H9 (cell line): Measurements from ENCODE around the gene GIT2. TPM values are rescaled to one million over a fixed set of nuclear protein-coding genes. Genes with fewer than 3 reads are reported as not detected.

Experiments
- DNase-seq: peaks from one replicate; pipeline ENCODE4 v3.0.0-alpha.2; 2017
- H2AFZ ChIP-seq: one replicate; pipeline ENCODE4 v1.6.1; 2013; ENCODE audit warnings: mild to moderate bottlenecking, low read length, control low read depth, moderate library complexity
- H2AK5ac ChIP-seq: 2 replicates; pipeline ENCODE4 v1.6.1; 2013; ENCODE audit warnings: low read length, control low read depth, mixed read lengths; ENCODE audit not compliant: insufficient read length
- H2BK120ac ChIP-seq: one replicate; pipeline ENCODE4 v1.6.1; 2013; ENCODE audit warnings: low read depth, mild to moderate bottlenecking, low read length, control low read depth, inconsistent platforms; ENCODE audit not compliant: poor library complexity, severe bottlenecking
- H2BK12ac ChIP-seq: 2 replicates; pipeline ENCODE4 v1.6.1; 2013; ENCODE audit warnings: low read length, control low read depth, mixed read lengths, low read depth; ENCODE audit not compliant: insufficient read length
- H2BK15ac ChIP-seq: 2 replicates; pipeline ENCODE4 v1.6.1; 2013; ENCODE audit warnings: low read depth, low read length, control low read depth
- H2BK20ac ChIP-seq: one replicate; pipeline ENCODE4 v1.6.1; 2013; ENCODE audit warnings: low read depth, mild to moderate bottlenecking, low read length, control low read depth, inconsistent platforms; ENCODE audit not compliant: poor library complexity, severe bottlenecking
- H2BK5ac ChIP-seq: 2 replicates; pipeline ENCODE4 v1.6.1; 2013; ENCODE audit warnings: low read length, control low read depth, mixed read lengths; ENCODE audit not compliant: insufficient read length
- H3K14ac ChIP-seq: 2 replicates; pipeline ENCODE4 v1.6.1; 2013; ENCODE audit warnings: low read length, control low read depth; ENCODE audit not compliant: insufficient read depth
- H3K18ac ChIP-seq: 2 replicates; pipeline ENCODE4 v1.6.1; 2013; ENCODE audit warnings: low read depth, mild to moderate bottlenecking, mixed read lengths, low read length, control low read depth; ENCODE audit not compliant: insufficient read length
- H3K23ac ChIP-seq: 2 replicates; pipeline ENCODE4 v1.6.1; 2013; ENCODE audit warnings: low read length, control low read depth, mixed read lengths, low read depth; ENCODE audit not compliant: insufficient read length
- H3K23me2 ChIP-seq: 2 replicates; pipeline ENCODE4 v1.6.1; 2013; ENCODE audit warnings: low read depth, mild to moderate bottlenecking, mixed read lengths, low read length, control low read depth; ENCODE audit not compliant: insufficient read length, poor library complexity, severe bottlenecking
- H3K27ac ChIP-seq: 2 replicates; pipeline ENCODE4 v1.5.1; 2013; ENCODE audit warnings: low read length, control low read depth, mixed read lengths, low read depth; ENCODE audit not compliant: insufficient read length
- H3K27me3 ChIP-seq: 2 replicates; pipeline ENCODE4 v1.6.1; 2013; ENCODE audit warnings: low read length, control low read depth, inconsistent platforms; ENCODE audit not compliant: insufficient read depth
- H3K4ac ChIP-seq: 2 replicates; pipeline ENCODE4 v1.6.1; 2013; ENCODE audit warnings: low read depth, mild to moderate bottlenecking, control low read depth, inconsistent platforms, low read length, moderate library complexity
- H3K4me1 ChIP-seq: 2 replicates; pipeline ENCODE4 v1.6.1; 2013; ENCODE audit warnings: low read length, control low read depth, inconsistent platforms; ENCODE audit not compliant: insufficient read depth
- H3K4me2 ChIP-seq: 2 replicates; pipeline ENCODE4 v1.6.1; 2013; ENCODE audit warnings: low read length, control low read depth, mixed read lengths; ENCODE audit not compliant: insufficient read length, insufficient read depth
- H3K56ac ChIP-seq: 2 replicates; pipeline ENCODE4 v1.6.1; 2013; ENCODE audit warnings: low read depth, mild to moderate bottlenecking, mixed read lengths, low read length, control low read depth; ENCODE audit not compliant: insufficient read length
- H3K79me1 ChIP-seq: 2 replicates; pipeline ENCODE4 v1.6.1; 2013; ENCODE audit warnings: low read depth, mild to moderate bottlenecking, moderate library complexity, low read length, control low read depth, inconsistent platforms; ENCODE audit not compliant: insufficient read depth, poor library complexity, severe bottlenecking
- H3K79me2 ChIP-seq: 2 replicates; pipeline ENCODE4 v1.6.1; 2013; ENCODE audit warnings: low read length, control low read depth, inconsistent platforms; ENCODE audit not compliant: insufficient read depth
- H3K9ac ChIP-seq: 2 replicates; pipeline ENCODE4 v1.6.1; 2013; ENCODE audit warnings: low read length, control low read depth, mixed read lengths; ENCODE audit not compliant: insufficient read length; ENCODE audit errors: extremely low read depth
- H3K9me3 ChIP-seq: one replicate; pipeline ENCODE4 v1.6.1; 2013; ENCODE audit warnings: low read depth, low read length, inconsistent platforms; ENCODE audit not compliant: control insufficient read depth
- H3T11ph ChIP-seq: one replicate; pipeline ENCODE4 v1.6.1; 2013; ENCODE audit warnings: mild to moderate bottlenecking, low read length, control low read depth, inconsistent platforms
- H4K20me1 ChIP-seq: one replicate; pipeline ENCODE4 v1.6.1; 2013; ENCODE audit not compliant: control insufficient read depth, insufficient read length, insufficient read depth
- H4K5ac ChIP-seq: 2 replicates; pipeline ENCODE4 v1.6.1; 2013; ENCODE audit warnings: low read depth, mild to moderate bottlenecking, mixed read lengths, low read length, control low read depth; ENCODE audit not compliant: insufficient read length
- H4K8ac ChIP-seq: replicated peaks from 2 replicates; pipeline ENCODE4 v1.6.1; 2013; ENCODE audit warnings: low read length, control low read depth, mixed read lengths, low read depth; ENCODE audit not compliant: insufficient read length
- H4K91ac ChIP-seq: 2 replicates; pipeline ENCODE4 v1.6.1; 2013; ENCODE audit warnings: low read depth, mild to moderate bottlenecking, moderate library complexity, mixed read lengths, low read length, control low read depth; ENCODE audit not compliant: insufficient read length
- H3K27ac Mint-ChIP-seq, 3 experiments: 2 replicates in 2 of 3; 3 replicates in 1 of 3; pipeline ENCODE4 v1.8.0; 2020 to 2021; ENCODE audit warnings: mixed read lengths in 3 of 3, mild to moderate bottlenecking in 1 of 3, moderate library complexity in 1 of 3
- H3K27me3 Mint-ChIP-seq: 2 replicates; pipeline ENCODE4 v1.8.0; 2021; ENCODE audit warnings: low read depth, mild to moderate bottlenecking, moderate library complexity, mixed read lengths
- H3K36me3 Mint-ChIP-seq, 3 experiments: 2 replicates in 2 of 3; 3 replicates in 1 of 3; pipeline ENCODE4 v1.8.0; 2020 to 2021; ENCODE audit warnings: low read depth in 3 of 3, mixed read lengths in 3 of 3; ENCODE audit not compliant: insufficient read depth in 1 of 3
- H3K4me1 Mint-ChIP-seq, 2 experiments: 2 replicates each; pipeline ENCODE4 v1.8.0; 2020; ENCODE audit warnings: mixed read lengths in 2 of 2
- H3K4me3 Mint-ChIP-seq, 2 experiments: 2 replicates in 1 of 2; 3 replicates in 1 of 2; pipeline ENCODE4 v1.8.0; 2020 to 2021; ENCODE audit warnings: mild to moderate bottlenecking in 2 of 2, mixed read lengths in 2 of 2, moderate library complexity in 1 of 2
- H3K9me3 Mint-ChIP-seq, 2 experiments: 2 replicates in 1 of 2; 3 replicates in 1 of 2; pipeline ENCODE4 v1.8.0; 2020; ENCODE audit warnings: mild to moderate bottlenecking in 2 of 2, mixed read lengths in 2 of 2, moderate library complexity in 1 of 2
- WGBS: extraction: QIAGEN DNeasy Blood & Tissue Kit; methylation state at CpG from one replicate; pipeline ENCODE4 v1.1.7; 2013; ENCODE audit warnings: missing lambda C conversion rate, low lambda C conversion rate, mixed read lengths; ENCODE audit not compliant: insufficient read length; ENCODE audit errors: extremely low coverage; 5-methylcytosine and 5-hydroxymethylcytosine counted together
- total RNA-seq: library from RNA; stranded (reverse); gene quantifications from 2 replicates; pipeline ENCODE4 v1.2.1, GENCODE V29; 2021
- TF ChIP-seq, protein P1 (sequence below): fragments of 200-600 bp; sonication (generic); conservative IDR thresholded peaks from 3 replicates; pipeline ENCODE4 v1.8.0; 2021; ENCODE audit warnings: antibody characterized with exemption, mild to moderate bottlenecking

GIT2 gene
- total RNA-seq, 1 experiment from 2014 or later: 27.0 TPM

DNA sequence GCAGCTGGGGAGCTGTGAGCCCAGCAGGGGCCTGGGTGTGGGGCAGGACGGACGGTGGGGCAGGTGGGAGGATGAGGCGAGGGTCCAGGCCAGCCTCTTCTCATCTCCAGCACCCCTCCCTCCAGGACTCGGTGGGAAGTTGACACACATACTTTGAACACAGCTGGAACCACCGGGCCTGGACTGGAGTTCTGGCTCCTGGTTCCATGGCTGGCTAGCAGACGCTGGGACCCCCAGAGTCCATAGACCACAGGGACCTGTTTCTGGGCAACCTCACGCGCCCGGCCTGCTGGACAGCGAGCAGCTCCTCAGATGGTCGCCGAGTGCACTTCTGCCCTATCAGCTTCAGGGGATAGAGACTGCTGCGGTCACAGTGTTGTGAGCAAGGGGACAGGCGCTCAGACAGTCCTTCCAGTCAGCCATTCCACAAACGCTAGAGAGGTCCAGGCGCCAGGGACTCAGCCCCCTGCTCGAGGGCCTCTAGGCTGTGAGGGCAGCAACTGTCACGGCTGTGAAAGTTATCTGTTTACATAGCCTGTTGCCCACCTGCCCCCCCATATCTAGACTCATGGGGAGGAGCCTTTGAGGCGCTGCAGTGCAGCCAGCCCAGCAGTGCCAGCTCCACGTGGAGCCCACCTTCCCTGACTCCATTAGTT lies 70.9 kb downstream of the GIT2 start:
- no peak overlapping the region for H2AK5ac ChIP-seq
- no peak overlapping the region for H2BK120ac ChIP-seq
- no peak overlapping the region for H3K9ac ChIP-seq
- no peaks in the 10 kb centered on the region for H3K4me1 ChIP-seq
- no peak overlapping the region for H3K27ac ChIP-seq
- no peak for DNase-seq
- H3K27me3 ChIP-seq: no peaks in the 10 kb centered on the region
- H3K4ac ChIP-seq: no peak overlapping the region
- Mint-ChIP-seq H3K4me3 (no peak overlapping the region), H3K9me3 (no peaks in the 10 kb centered on the region; a peak in 1 of 5 replicates), H3K27me3 (no peaks in the 10 kb centered on the region; the same call in 1 of the 2 replicates), H3K36me3 (peaks cover 7 to 11% (median 8%) of the 10 kb centered on the region in 3 experiments; a peak in 5 of 7 replicates), H3K27ac (peak overlapping the region in 2 of 3 experiments; percentile 63 to 81; a peak in 2 of 7 replicates), H3K4me1 (peaks cover 0 to 6% of the 10 kb centered on the region in 2 experiments; a peak in 2 of 4 replicates)
- H3K23ac ChIP-seq: no peak overlapping the region
- no peak overlapping the region for H3T11ph ChIP-seq
- H3K4me2 ChIP-seq: no peak overlapping the region
- H2BK5ac ChIP-seq: no peak overlapping the region
- H3K18ac ChIP-seq: no peak overlapping the region
- no peaks in the 10 kb centered on the region for H3K79me1 ChIP-seq
- no peak overlapping the region for H3K14ac ChIP-seq
- no peaks in the 10 kb centered on the region for H4K20me1 ChIP-seq
- no peak overlapping the region for H4K8ac ChIP-seq
- H2BK12ac ChIP-seq: no peak overlapping the region
- no peak overlapping the region for H3K56ac ChIP-seq
- H4K5ac ChIP-seq: no peak overlapping the region
- TF ChIP-seq, protein P1, sequence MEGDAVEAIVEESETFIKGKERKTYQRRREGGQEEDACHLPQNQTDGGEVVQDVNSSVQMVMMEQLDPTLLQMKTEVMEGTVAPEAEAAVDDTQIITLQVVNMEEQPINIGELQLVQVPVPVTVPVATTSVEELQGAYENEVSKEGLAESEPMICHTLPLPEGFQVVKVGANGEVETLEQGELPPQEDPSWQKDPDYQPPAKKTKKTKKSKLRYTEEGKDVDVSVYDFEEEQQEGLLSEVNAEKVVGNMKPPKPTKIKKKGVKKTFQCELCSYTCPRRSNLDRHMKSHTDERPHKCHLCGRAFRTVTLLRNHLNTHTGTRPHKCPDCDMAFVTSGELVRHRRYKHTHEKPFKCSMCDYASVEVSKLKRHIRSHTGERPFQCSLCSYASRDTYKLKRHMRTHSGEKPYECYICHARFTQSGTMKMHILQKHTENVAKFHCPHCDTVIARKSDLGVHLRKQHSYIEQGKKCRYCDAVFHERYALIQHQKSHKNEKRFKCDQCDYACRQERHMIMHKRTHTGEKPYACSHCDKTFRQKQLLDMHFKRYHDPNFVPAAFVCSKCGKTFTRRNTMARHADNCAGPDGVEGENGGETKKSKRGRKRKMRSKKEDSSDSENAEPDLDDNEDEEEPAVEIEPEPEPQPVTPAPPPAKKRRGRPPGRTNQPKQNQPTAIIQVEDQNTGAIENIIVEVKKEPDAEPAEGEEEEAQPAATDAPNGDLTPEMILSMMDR: no peak
- H3K79me2 ChIP-seq: no peaks in the 10 kb centered on the region
- no peaks in the 10 kb centered on the region for H3K23me2 ChIP-seq
- H3K9me3 ChIP-seq: no peaks in the 10 kb centered on the region
- no peak overlapping the region for H2BK20ac ChIP-seq
- no peak overlapping the region for H4K91ac ChIP-seq
- WGBS: no CpG with 5 or more reads among the region's 20 CpGs
- H2AFZ ChIP-seq: no peak overlapping the region
- no peak overlapping the region for H2BK15ac ChIP-seq
